ENCODE measurements around the gene CEP104. TPM values are rescaled to one million over a fixed set of nuclear protein-coding genes. Genes with fewer than 3 reads are reported as not detected.

Gene CEP104
- total and polyA plus RNA-seq, 2 experiments from 2014 or later: 20.5 to 32.2 TPM

- Mint-ChIP-seq H3K27me3 (ENCODE audit: insufficient read depth, low read depth, poor library complexity) (peaks cover 6% of the 10 kb centered on the region), H3K36me3 (ENCODE audit: low read depth) (peaks cover 18% of the 10 kb centered on the region), H3K4me3 (no peak overlapping the region), H3K9me3 (no peaks in the 10 kb centered on the region), H3K4me1 (no peaks in the 10 kb centered on the region; the same call in 2 of the 3 replicates), H3K27ac (peak overlapping the region; percentile 55; the same call in 1 of the 2 replicates)
- H3K4me3 ChIP-seq: no peak overlapping the region
- TF ChIP-seq POLR2AphosphoS5 (IDR thresholded peaks at IDR 0.05; ENCODE audit: low read depth): no peak
- no peak for TF ChIP-seq EZH2phosphoT487 (IDR thresholded peaks at IDR 0.05; ENCODE audit: unreplicated experiment)
- TF ChIP-seq CREB1 (CRISPR knock-in tag; IDR thresholded peaks at IDR 0.05; ENCODE audit: low read depth): no peak
- no peak for TF ChIP-seq ZNF114 (CRISPR knock-in tag; IDR thresholded peaks at IDR 0.05)
- no peak for TF ChIP-seq ZNF462 (CRISPR knock-in tag; IDR thresholded peaks at IDR 0.05)
- no peak for TF ChIP-seq NANOG (IDR thresholded peaks at IDR 0.05; ENCODE audit: borderline replicate concordance)
- TF ChIP-seq JUNB (IDR thresholded peaks at IDR 0.05; ENCODE audit: unreplicated experiment): no peak
- TF ChIP-seq ZNF331 (CRISPR knock-in tag; IDR thresholded peaks at IDR 0.05; ENCODE audit: low read depth): no peak
- no peak for TF ChIP-seq ETS1 (IDR thresholded peaks at IDR 0.05)
- TF ChIP-seq EZH2 (IDR thresholded peaks at IDR 0.05; ENCODE audit: low read depth, unreplicated experiment): no peak
- TF ChIP-seq CTCF (conservative IDR thresholded peaks at IDR 0.05; ENCODE audit: low read depth in 2 of 2): no peak
- no peak for TF ChIP-seq REST (IDR thresholded peaks at IDR 0.05; ENCODE audit: unreplicated experiment)
- TF ChIP-seq STAT1 (IDR thresholded peaks at IDR 0.05; ENCODE audit: unreplicated experiment): no peak
- H3K4me2 ChIP-seq: no peak overlapping the region
- no peaks in the 10 kb centered on the region for H3K27me3 ChIP-seq (ENCODE audit: insufficient read depth)
- H2AFZ ChIP-seq: no peak overlapping the region
- H3K9me2 ChIP-seq (ENCODE audit: insufficient read depth): no peaks in the 10 kb centered on the region
- no peak overlapping the region for H3K27ac ChIP-seq (ENCODE audit: low read depth)
- ATAC-seq: no peak
- DNase-seq (ENCODE audit: low spot score): no peak
- no peaks in the 10 kb centered on the region for H3K36me3 ChIP-seq (ENCODE audit: insufficient read depth)
- H3F3A ChIP-seq (replicated peaks; ENCODE audit: low read depth): no peaks in the 10 kb centered on the region
- H4K20me1 ChIP-seq (replicated peaks; ENCODE audit: insufficient read depth): no peaks in the 10 kb centered on the region
- H3K4me1 ChIP-seq (ENCODE audit: insufficient read depth): no peaks in the 10 kb centered on the region
- H3K79me2 ChIP-seq (replicated peaks; ENCODE audit: insufficient read depth): no peaks in the 10 kb centered on the region
These were observed 35.6 kb downstream of the CEP104 start for GRCh38 chr1:3821447-3821846.

Data from GM23338 (cell line).